ENCODE results near the gene PDE5A. TPM values are rescaled to one million over a fixed set of nuclear protein-coding genes. Genes with fewer than 3 reads are reported as not detected.

PDE5A gene
- polyA plus RNA-seq, 1 donor from 2014 or later, result 12.9 TPM

DNA sequence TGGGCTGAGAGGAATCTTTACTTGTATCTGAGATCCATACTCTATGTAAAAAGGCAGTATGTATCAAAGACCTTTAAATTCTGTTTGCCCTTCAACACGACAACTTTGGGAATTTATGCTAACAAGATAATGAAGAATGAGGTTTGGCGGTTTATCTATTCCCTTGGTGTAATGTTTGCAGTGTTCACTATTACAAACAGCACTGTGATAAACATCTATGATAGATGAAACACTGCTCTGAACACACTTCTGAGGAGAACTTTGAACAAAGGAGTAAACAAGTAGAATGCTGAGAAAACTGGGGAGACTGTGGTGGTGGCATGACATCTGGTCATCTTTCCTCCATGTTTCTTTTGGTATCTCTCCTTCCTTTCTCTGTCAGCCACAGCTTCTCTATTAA is 126.9 kb downstream of the PDE5A start:
- H3K36me3 ChIP-seq (ENCODE audit: insufficient read depth, low read length), result peaks cover 6% of the 10 kb centered on the region
- no peak overlapping the region for H3K9ac ChIP-seq (ENCODE audit: low read length)
- no peaks in the 10 kb centered on the region for H3K27me3 ChIP-seq (ENCODE audit: insufficient read depth, low read depth, low read length)

DNA sequence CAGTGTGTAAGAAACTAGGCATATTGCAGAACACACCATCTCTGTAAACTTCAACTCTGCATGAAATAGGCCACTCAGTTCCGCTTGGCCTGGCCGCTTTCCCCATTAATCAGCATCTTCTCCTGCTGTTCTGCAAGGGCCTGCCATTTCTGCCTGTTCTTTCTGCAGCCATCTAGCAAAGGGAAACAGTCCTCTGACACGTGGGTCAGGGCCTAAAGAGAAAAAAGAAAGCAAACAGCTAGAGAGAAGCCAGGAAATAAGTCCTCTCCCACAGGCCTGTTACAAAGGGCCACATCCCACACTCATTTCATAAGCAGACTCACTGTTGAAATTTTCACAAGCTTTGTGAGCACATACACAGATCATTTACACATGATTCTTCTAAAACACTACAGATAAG is 130.1 kb downstream of the PDE5A start:
- H3K9me3 ChIP-seq (ENCODE audit: low read length), result no peaks in the 10 kb centered on the region
- H3K4me3 ChIP-seq (ENCODE audit: low read length), result no peak overlapping the region
- peaks cover 15% of the 10 kb centered on the region for H3K36me3 ChIP-seq (ENCODE audit: insufficient read depth, low read length)
- no peaks in the 10 kb centered on the region for H3K27me3 ChIP-seq (ENCODE audit: insufficient read depth, low read depth, low read length)
- H3K9ac ChIP-seq (ENCODE audit: low read length), result no peak overlapping the region
- H3K9me2 ChIP-seq (ENCODE audit: insufficient read depth, low read length), result no peaks in the 10 kb centered on the region
- H4K20me1 ChIP-seq (ENCODE audit: insufficient read depth), result no peaks in the 10 kb centered on the region
- H2AFZ ChIP-seq (ENCODE audit: low read depth, low read length), result no peak overlapping the region
- no peak for TF ChIP-seq TAF1 (IDR thresholded peaks at IDR 0.05; ENCODE audit: low read depth)
- H3F3A ChIP-seq (ENCODE audit: insufficient read depth, low read length, poor library complexity, severe bottlenecking), result no peaks in the 10 kb centered on the region
- no peaks in the 10 kb centered on the region for H3K79me2 ChIP-seq (replicated peaks; ENCODE audit: insufficient read depth, low read length)
- no peak overlapping the region for H3K4me2 ChIP-seq (ENCODE audit: low read length)
- H3K27ac ChIP-seq (ENCODE audit: low read length), result no peak overlapping the region

More for the DNA sequence above, 126.9 kb downstream of the PDE5A start:
- Histone ChIP-seq H3K4me3 (ENCODE audit: low read length) (no peak overlapping the region), H4K20me1 (ENCODE audit: insufficient read depth) (no peaks in the 10 kb centered on the region), H3K9me2 (ENCODE audit: insufficient read depth, low read length) (no peaks in the 10 kb centered on the region), H2AFZ (ENCODE audit: low read depth, low read length) (no peak overlapping the region), H3F3A (ENCODE audit: insufficient read depth, low read length, poor library complexity, severe bottlenecking) (no peaks in the 10 kb centered on the region), H3K27ac (ENCODE audit: low read length) (no peak overlapping the region), H3K9me3 (ENCODE audit: low read length) (no peaks in the 10 kb centered on the region), H3K79me2 (replicated peaks; ENCODE audit: insufficient read depth, low read length) (no peaks in the 10 kb centered on the region), H3K4me2 (ENCODE audit: low read length) (no peak overlapping the region)
- no peak for TF ChIP-seq POLR2AphosphoS5 (IDR thresholded peaks at IDR 0.05)
- no peak for TF ChIP-seq TAF1 (IDR thresholded peaks at IDR 0.05; ENCODE audit: low read depth)
- TF ChIP-seq SMC3 (conservative IDR thresholded peaks at IDR 0.05; ENCODE audit: poor library complexity), result no peak
- TF ChIP-seq, protein P1, sequence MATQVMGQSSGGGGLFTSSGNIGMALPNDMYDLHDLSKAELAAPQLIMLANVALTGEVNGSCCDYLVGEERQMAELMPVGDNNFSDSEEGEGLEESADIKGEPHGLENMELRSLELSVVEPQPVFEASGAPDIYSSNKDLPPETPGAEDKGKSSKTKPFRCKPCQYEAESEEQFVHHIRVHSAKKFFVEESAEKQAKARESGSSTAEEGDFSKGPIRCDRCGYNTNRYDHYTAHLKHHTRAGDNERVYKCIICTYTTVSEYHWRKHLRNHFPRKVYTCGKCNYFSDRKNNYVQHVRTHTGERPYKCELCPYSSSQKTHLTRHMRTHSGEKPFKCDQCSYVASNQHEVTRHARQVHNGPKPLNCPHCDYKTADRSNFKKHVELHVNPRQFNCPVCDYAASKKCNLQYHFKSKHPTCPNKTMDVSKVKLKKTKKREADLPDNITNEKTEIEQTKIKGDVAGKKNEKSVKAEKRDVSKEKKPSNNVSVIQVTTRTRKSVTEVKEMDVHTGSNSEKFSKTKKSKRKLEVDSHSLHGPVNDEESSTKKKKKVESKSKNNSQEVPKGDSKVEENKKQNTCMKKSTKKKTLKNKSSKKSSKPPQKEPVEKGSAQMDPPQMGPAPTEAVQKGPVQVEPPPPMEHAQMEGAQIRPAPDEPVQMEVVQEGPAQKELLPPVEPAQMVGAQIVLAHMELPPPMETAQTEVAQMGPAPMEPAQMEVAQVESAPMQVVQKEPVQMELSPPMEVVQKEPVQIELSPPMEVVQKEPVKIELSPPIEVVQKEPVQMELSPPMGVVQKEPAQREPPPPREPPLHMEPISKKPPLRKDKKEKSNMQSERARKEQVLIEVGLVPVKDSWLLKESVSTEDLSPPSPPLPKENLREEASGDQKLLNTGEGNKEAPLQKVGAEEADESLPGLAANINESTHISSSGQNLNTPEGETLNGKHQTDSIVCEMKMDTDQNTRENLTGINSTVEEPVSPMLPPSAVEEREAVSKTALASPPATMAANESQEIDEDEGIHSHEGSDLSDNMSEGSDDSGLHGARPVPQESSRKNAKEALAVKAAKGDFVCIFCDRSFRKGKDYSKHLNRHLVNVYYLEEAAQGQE (IDR thresholded peaks at IDR 0.05; ENCODE audit: borderline replicate concordance), result no peak
- no peak for TF ChIP-seq EZH2 (IDR thresholded peaks at IDR 0.05; ENCODE audit: borderline replicate concordance, insufficient read depth, low read length, poor library complexity, severe bottlenecking)
- no peak for TF ChIP-seq MXI1 (conservative IDR thresholded peaks at IDR 0.05; ENCODE audit: poor library complexity, severe bottlenecking)
- TF ChIP-seq, protein P2, sequence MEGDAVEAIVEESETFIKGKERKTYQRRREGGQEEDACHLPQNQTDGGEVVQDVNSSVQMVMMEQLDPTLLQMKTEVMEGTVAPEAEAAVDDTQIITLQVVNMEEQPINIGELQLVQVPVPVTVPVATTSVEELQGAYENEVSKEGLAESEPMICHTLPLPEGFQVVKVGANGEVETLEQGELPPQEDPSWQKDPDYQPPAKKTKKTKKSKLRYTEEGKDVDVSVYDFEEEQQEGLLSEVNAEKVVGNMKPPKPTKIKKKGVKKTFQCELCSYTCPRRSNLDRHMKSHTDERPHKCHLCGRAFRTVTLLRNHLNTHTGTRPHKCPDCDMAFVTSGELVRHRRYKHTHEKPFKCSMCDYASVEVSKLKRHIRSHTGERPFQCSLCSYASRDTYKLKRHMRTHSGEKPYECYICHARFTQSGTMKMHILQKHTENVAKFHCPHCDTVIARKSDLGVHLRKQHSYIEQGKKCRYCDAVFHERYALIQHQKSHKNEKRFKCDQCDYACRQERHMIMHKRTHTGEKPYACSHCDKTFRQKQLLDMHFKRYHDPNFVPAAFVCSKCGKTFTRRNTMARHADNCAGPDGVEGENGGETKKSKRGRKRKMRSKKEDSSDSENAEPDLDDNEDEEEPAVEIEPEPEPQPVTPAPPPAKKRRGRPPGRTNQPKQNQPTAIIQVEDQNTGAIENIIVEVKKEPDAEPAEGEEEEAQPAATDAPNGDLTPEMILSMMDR (IDR thresholded peaks at IDR 0.05; ENCODE audit: poor library complexity, severe bottlenecking), result no peak
- no peak for TF ChIP-seq EP300 (conservative IDR thresholded peaks at IDR 0.05; ENCODE audit: poor library complexity, severe bottlenecking)

DNA sequence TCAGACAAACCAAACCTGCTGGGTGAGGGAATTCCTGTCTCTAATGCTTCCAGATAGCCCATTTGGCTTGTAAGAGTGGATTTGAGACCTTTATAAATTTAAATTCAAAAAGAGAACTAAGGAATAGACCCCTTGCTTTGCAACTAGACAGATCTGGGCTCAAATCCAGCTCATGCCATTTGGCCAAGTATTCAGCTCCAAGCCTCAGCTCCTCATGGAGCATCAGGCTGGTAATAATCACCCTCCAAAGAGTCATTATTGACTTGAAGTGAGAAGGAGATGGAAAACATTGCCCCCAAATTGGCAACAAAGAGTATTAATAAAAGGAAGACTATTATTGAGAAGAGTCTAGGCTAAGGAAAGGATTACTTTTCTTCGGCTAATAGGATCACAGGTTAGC is 134.7 kb downstream of the PDE5A start:
- no peak overlapping the region for H3K4me3 ChIP-seq (ENCODE audit: low read length)
- no peak overlapping the region for H3K27ac ChIP-seq (ENCODE audit: low read length)
- no peaks in the 10 kb centered on the region for H3K27me3 ChIP-seq (ENCODE audit: insufficient read depth, low read depth, low read length)
- peaks cover 15% of the 10 kb centered on the region for H3K36me3 ChIP-seq (ENCODE audit: insufficient read depth, low read length)
- no peak overlapping the region for H2AFZ ChIP-seq (ENCODE audit: low read depth, low read length)
- H3K79me2 ChIP-seq (replicated peaks; ENCODE audit: insufficient read depth, low read length), result no peaks in the 10 kb centered on the region
- TF ChIP-seq, protein P1 (IDR thresholded peaks at IDR 0.05; ENCODE audit: borderline replicate concordance), result no peak
- TF ChIP-seq RAD21 (conservative IDR thresholded peaks at IDR 0.05), result no peak
- no peak for TF ChIP-seq TAF1 (IDR thresholded peaks at IDR 0.05; ENCODE audit: low read depth)
- no peak for TF ChIP-seq EP300 (conservative IDR thresholded peaks at IDR 0.05; ENCODE audit: poor library complexity, severe bottlenecking)
- no peak for TF ChIP-seq MXI1 (conservative IDR thresholded peaks at IDR 0.05; ENCODE audit: poor library complexity, severe bottlenecking)
- no peak for TF ChIP-seq SMC3 (conservative IDR thresholded peaks at IDR 0.05; ENCODE audit: poor library complexity)
- TF ChIP-seq EZH2 (IDR thresholded peaks at IDR 0.05; ENCODE audit: borderline replicate concordance, insufficient read depth, low read length, poor library complexity, severe bottlenecking), result no peak
- TF ChIP-seq, protein P2 (IDR thresholded peaks at IDR 0.05; ENCODE audit: poor library complexity, severe bottlenecking), result no peak
- no peak for TF ChIP-seq POLR2AphosphoS5 (IDR thresholded peaks at IDR 0.05)
- H3K9me2 ChIP-seq (ENCODE audit: insufficient read depth, low read length), result no peaks in the 10 kb centered on the region
- H3F3A ChIP-seq (ENCODE audit: insufficient read depth, low read length, poor library complexity, severe bottlenecking), result no peaks in the 10 kb centered on the region
- H3K9ac ChIP-seq (ENCODE audit: low read length), result no peak overlapping the region
- no peaks in the 10 kb centered on the region for H3K9me3 ChIP-seq (ENCODE audit: low read length)
- no peak overlapping the region for H3K4me2 ChIP-seq (ENCODE audit: low read length)
- no peaks in the 10 kb centered on the region for H4K20me1 ChIP-seq (ENCODE audit: insufficient read depth)
